Peyer's patch (tissue), 4 donors: Measurements from ENCODE around the gene PRKCI.

Source experiments
- POLR2A ChIP-seq, 2 donors: fragments of 450-650 bp; IDR thresholded peaks; one replicate each; pipeline ENCODE4 v1.5.1; 2017; ENCODE audit warnings: antibody characterized with exemption in 2 of 2, mild to moderate bottlenecking in 2 of 2, moderate library complexity in 2 of 2
- TF ChIP-seq, protein P1 (sequence below), 6 experiments: fragments of 450-650 bp in 4 of 6; fragments of 200-600 bp in 2 of 6; sonication (generic) in 1 of 6; IDR thresholded peaks; one replicate each; pipeline ENCODE4 v1.5.1; 2017 to 2019; ENCODE audit warnings: antibody characterized with exemption in 6 of 6, mild to moderate bottlenecking in 3 of 6, moderate library complexity in 1 of 6

DNA sequence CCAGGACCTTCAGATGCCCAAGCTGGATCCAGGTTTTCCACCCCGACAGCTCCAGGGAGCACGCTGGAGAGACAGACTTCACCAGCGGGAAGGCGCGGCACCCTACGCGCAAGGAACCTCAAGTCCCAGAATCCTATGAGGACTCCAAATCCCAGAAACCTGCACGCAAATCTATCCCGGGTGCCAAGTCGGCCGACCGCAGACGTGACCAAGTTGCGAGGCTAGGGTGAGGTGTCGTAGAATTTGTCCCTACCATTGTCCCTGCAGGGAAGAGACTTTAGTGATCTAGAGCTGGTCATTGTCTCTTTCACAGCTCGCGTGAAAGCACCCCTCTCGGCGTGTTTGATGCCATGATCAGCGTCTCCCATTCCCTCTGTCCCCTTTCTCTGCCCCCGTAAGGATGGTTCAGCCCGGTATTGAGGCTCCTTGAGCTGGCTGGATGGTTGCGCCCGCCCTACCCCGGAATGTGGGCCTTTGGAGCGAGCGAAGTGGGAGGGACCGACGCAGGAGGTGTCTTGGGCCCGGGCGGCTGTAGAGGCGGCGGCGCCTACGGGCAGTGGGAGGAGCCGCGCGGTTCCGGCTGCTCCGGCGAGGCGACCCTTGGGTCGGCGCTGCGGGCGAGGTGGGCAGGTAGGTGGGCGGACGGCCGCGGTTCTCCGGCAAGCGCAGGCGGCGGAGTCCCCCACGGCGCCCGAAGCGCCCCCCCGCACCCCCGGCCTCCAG lies at the start of gene PRKCI:
- TF ChIP-seq, protein P1, sequence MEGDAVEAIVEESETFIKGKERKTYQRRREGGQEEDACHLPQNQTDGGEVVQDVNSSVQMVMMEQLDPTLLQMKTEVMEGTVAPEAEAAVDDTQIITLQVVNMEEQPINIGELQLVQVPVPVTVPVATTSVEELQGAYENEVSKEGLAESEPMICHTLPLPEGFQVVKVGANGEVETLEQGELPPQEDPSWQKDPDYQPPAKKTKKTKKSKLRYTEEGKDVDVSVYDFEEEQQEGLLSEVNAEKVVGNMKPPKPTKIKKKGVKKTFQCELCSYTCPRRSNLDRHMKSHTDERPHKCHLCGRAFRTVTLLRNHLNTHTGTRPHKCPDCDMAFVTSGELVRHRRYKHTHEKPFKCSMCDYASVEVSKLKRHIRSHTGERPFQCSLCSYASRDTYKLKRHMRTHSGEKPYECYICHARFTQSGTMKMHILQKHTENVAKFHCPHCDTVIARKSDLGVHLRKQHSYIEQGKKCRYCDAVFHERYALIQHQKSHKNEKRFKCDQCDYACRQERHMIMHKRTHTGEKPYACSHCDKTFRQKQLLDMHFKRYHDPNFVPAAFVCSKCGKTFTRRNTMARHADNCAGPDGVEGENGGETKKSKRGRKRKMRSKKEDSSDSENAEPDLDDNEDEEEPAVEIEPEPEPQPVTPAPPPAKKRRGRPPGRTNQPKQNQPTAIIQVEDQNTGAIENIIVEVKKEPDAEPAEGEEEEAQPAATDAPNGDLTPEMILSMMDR (IDR thresholded peaks at IDR 0.05) = no peak
- peak; percentile 91 to 96 for TF ChIP-seq POLR2A (IDR thresholded peaks at IDR 0.05)
